NCI-H2171 treated with DMSO at 0.1 percent for 48 hours (cell line): ENCODE measurements around the gene ATP6AP1.

ENCODE experiments used
- DNase-seq: peaks from one replicate; lab custom pipeline; 2025; lab: John Stamatoyannopoulos, UW

ATP6AP1 gene

GRCh38 chrX:154430916-154431315, 2.4 kb downstream of the ATP6AP1 start:
- DNase-seq, result no peak

- no peak for DNase-seq
These were observed 2.9 kb downstream of the ATP6AP1 start for GRCh38 chrX:154431341-154431740.

- DNase-seq, result no peak
These were observed 3.7 kb downstream of the ATP6AP1 start for GRCh38 chrX:154432210-154432609.

GRCh38 chrX:154433605-154434004, 5.1 kb downstream of the ATP6AP1 start:
- DNase-seq, result no peak

- no peak for DNase-seq
These were observed 6.1 kb downstream of the ATP6AP1 start for GRCh38 chrX:154434394-154435168.

- no peak for DNase-seq
These were observed 6.8 kb downstream of the ATP6AP1 start for GRCh38 chrX:154435171-154435733.

GRCh38 chrX:154436374-154436982, 8.0 kb downstream of the ATP6AP1 start:
- DNase-seq, result peak; percentile 9

- peak; percentile 6 for DNase-seq
These were observed 8.7 kb downstream of the ATP6AP1 start, which contains the start of gene GDI1 for GRCh38 chrX:154436983-154437752. Gene GDI1, plus strand, starts transcription at chrX:154437154. Its CDS starts 101 bp downstream, at chrX:154437255.

GRCh38 chrX:154437971-154438893, 9.8 kb downstream of the ATP6AP1 start:
- DNase-seq, result no peak

- DNase-seq, result no peak
These were observed 11.4 kb downstream of the ATP6AP1 start for GRCh38 chrX:154439841-154440240.

- no peak for DNase-seq
These were observed 12.3 kb downstream of the ATP6AP1 start for GRCh38 chrX:154440623-154441357.

- DNase-seq, result no peak
These were observed 13.1 kb downstream of the ATP6AP1 start for GRCh38 chrX:154441564-154441963.

GRCh38 chrX:154441984-154442707, 13.7 kb downstream of the ATP6AP1 start:
- DNase-seq, result no peak

- DNase-seq, result no peak
These were observed 15.0 kb downstream of the ATP6AP1 start for GRCh38 chrX:154443479-154443910.

GRCh38 chrX:154443992-154444754, 15.7 kb downstream of the ATP6AP1 start, which contains the start of gene FAM50A:
Gene FAM50A, plus strand, starts transcription at chrX:154444141. Its CDS starts 95 bp downstream, at chrX:154444236.
- DNase-seq, result peak; percentile 21

GRCh38 chrX:154444755-154445246, 16.3 kb downstream of the ATP6AP1 start:
- DNase-seq, result no peak

- DNase-seq, result no peak
These were observed 17.3 kb downstream of the ATP6AP1 start for GRCh38 chrX:154445776-154446175.

- no peak for DNase-seq
These were observed 18.0 kb downstream of the ATP6AP1 start for GRCh38 chrX:154446430-154446829.

GRCh38 chrX:154448484-154448883, 20.0 kb downstream of the ATP6AP1 start:
- no peak for DNase-seq
